ENCODE data around the gene KANK3.
"Not testable (repeated sequence)": the region's sequence is repeated elsewhere in the genome, so short reads cannot be mapped to it uniquely, and the experiment has no call there.

KANK3 gene

GRCh38 chr19:8342684-8343482 lies at the start of gene KANK3:
Gene KANK3, minus strand, starts transcription at chr19:8343262. Its CDS starts 5,434 bp downstream, at chr19:8337828.
- Mint-ChIP-seq H3K4me1 (peaks cover 10 to 24% of the 10 kb centered on the region in 2 donors), H3K9me3 (no peaks in the 10 kb centered on the region), H3K27me3 (peaks cover 25 to 61% of the 10 kb centered on the region in 2 donors), H3K36me3 (no peaks in the 10 kb centered on the region), H3K4me3 (peak within 1 kb of the TSS; percentile 77 to 84), H3K27ac (peak within 1 kb of the TSS; percentile 31)
- DNase-seq (peak; percentile 88), ATAC-seq (replicated peaks) (peak; percentile 100)

DNA sequence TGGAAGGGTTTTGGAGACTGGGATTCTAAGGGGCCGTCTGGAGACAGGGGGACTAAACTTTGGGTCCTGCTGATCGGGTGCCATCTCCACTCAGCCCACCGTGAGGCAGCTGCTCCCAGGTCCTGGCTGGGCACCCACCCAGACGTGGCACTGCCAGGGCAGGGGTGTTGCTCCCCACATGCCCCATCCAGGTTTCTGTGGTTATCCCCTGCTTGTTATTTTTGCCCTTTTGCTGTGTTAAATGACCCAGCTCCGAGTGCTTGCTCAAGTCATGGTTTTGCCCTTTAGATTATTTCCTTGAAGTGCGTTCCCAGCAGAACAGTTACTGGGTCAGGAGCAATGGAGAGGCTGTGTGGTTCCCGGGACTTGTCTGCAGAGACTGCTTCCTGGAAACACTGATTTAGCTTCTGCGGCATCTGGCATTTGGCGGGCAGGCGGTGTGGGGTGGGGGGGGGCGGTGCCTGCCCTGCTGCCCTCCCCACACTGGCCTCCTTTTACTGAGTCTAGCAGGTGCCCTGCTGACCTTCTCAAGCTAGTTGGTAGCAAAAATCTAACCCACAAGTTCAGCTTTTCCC lies 49.0 kb upstream of the KANK3 start:
- DNase-seq = no peak
- no peaks in the 10 kb centered on the region for H3K27me3 Mint-ChIP-seq
- H3K4me1 Mint-ChIP-seq = peaks cover 29 to 58% of the 10 kb centered on the region in 2 donors
- ATAC-seq (replicated peaks) = no peak
- no peaks in the 10 kb centered on the region for H3K9me3 Mint-ChIP-seq
- H3K4me3 Mint-ChIP-seq = peak overlapping the region in 1 of 2 donors; percentile 69
- H3K27ac Mint-ChIP-seq = peak overlapping the region; percentile 65
- peaks cover 9 to 21% of the 10 kb centered on the region in 2 donors for H3K36me3 Mint-ChIP-seq

DNA sequence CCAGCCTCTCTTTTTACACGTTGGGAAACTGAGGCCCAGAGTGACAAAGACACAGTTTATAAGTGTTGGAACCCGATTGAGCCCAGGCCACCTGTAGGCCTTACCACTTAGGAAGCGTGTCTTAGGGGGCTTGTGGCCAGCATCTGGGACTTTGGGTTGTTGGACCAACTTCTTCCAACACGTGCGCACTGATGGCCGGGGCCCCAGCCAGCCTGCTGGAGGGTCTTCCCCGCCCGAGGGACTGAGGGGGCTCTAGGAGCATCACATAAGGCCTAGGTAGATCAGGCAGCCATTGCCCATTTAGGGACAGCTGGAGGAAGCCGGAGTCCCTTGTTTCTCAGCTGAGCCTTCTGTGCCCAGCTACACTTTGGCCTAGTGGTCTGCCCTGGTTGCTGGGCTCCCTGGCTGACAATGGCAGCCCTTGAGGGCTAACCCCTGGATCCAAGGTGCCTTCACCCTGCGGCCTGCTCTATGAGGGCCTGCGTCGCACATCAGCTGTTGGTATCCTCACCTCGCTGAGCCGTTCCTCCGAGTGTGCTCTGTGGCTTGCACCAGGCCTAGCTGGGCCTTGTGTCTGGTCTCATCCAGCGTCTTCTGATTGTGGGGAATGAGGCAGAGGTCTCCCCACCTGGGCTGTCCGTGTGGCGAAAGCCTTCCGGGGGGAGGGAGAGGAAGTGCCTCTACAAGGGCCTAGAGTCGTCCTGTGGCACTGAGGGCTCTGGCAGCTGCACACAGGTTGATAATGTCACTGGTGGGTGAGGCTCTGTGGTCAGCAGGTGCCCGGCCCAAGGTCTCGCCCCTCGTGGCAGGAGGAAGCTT lies 48.3 kb upstream of the KANK3 start:
- H3K36me3 Mint-ChIP-seq = peaks cover 5 to 23% of the 10 kb centered on the region in 2 donors
- H3K27ac Mint-ChIP-seq = peak overlapping the region; percentile 68
- H3K9me3 Mint-ChIP-seq = no peaks in the 10 kb centered on the region
- H3K4me3 Mint-ChIP-seq = peak overlapping the region in 1 of 2 donors; percentile 90
- ATAC-seq (replicated peaks) (no peak), DNase-seq (no peak)
- peaks cover 24 to 51% of the 10 kb centered on the region in 2 donors for H3K4me1 Mint-ChIP-seq
- H3K27me3 Mint-ChIP-seq = no peaks in the 10 kb centered on the region

- H3K4me3 Mint-ChIP-seq = peak overlapping the region; percentile 90 to 94
- H3K27ac Mint-ChIP-seq = peak overlapping the region; percentile 68
- no peaks in the 10 kb centered on the region for H3K27me3 Mint-ChIP-seq
- peaks cover 2 to 19% of the 10 kb centered on the region in 2 donors for H3K36me3 Mint-ChIP-seq
- H3K4me1 Mint-ChIP-seq = peaks cover 20 to 46% of the 10 kb centered on the region in 2 donors
- DNase-seq (peak; percentile 87), ATAC-seq (replicated peaks) (peak; percentile 60 to 68)
- no peaks in the 10 kb centered on the region for H3K9me3 Mint-ChIP-seq
These were observed 47.5 kb upstream of the KANK3 start for GRCh38 chr19:8390617-8390981.

DNA sequence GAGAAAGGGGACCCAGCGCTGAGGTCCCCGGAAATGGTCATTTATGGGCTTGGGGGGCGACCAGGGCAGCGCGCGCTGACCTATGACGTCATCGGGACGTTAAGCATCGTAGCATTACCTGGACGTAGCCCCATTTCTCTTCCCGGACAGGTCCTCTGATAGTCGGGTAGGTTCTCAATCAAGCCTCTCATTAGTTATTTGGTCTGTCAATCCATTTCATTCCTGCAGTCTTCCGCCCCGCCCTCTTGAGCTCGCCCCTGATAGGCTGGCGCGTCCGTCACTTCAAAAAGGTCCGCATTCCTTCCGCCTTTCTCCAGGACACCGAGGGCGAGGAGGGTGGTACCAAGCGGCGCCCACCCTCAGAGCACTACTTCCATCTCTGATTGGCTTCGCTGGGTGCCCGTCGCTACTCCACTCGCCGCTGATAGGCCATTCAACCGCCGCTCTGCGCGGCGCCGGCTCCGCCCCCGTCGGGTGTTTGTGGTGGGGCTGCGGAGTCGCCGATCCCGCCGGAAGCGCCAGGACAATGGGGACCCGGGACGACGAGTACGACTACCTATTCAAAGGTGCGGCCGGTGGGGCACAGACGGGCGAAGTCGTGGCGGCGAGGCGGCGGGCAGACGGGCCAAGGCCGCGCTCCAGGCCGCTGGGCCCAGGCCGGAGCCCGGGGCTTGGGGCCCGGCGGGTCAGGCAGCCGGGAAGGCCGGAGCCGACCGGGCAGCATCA lies 47.0 kb upstream of the KANK3 start, which contains the start of gene RAB11B:
TSS of gene RAB11B (plus strand) at position 470 of the 726 bp plus-strand sequence. CDS start at position 527, 57 bp downstream.
- H3K27ac Mint-ChIP-seq = peak within 1 kb of the TSS; percentile 99
- ATAC-seq (replicated peaks) (peak; percentile 92), DNase-seq (peak; percentile 100)
- no peaks in the 10 kb centered on the region for H3K27me3 Mint-ChIP-seq
- peaks cover 0 to 15% of the 10 kb centered on the region in 2 donors for H3K36me3 Mint-ChIP-seq
- no peaks in the 10 kb centered on the region for H3K9me3 Mint-ChIP-seq
- peak within 1 kb of the TSS; percentile 90 to 94 for H3K4me3 Mint-ChIP-seq
- H3K4me1 Mint-ChIP-seq = peaks cover 20 to 46% of the 10 kb centered on the region in 2 donors

DNA sequence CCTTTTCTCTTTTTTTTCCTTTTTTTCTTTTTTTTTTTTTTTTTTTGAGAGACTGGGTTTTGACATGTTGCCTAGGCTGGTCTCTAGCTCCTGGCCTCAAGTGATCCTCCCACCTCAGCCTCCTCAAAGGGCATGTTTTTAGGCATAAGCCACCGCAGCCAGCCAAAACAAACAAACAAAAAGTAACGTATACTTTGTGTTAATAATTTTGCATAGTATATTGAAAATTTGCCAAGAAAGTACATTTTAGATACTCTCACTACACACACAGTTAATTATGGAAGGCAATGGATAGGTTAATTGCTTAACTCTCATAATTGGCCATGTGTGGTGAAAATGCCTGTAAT lies 45.5 kb upstream of the KANK3 start:
- peaks cover 0 to 15% of the 10 kb centered on the region in 2 donors for H3K36me3 Mint-ChIP-seq
- no peaks in the 10 kb centered on the region for H3K9me3 Mint-ChIP-seq
- H3K27me3 Mint-ChIP-seq = no peaks in the 10 kb centered on the region
- DNase-seq (no peak), ATAC-seq (replicated peaks) (no peak)
- no peak overlapping the region for H3K4me3 Mint-ChIP-seq
- H3K4me1 Mint-ChIP-seq = peaks cover 18 to 41% of the 10 kb centered on the region in 2 donors
- no peak overlapping the region for H3K27ac Mint-ChIP-seq

DNA sequence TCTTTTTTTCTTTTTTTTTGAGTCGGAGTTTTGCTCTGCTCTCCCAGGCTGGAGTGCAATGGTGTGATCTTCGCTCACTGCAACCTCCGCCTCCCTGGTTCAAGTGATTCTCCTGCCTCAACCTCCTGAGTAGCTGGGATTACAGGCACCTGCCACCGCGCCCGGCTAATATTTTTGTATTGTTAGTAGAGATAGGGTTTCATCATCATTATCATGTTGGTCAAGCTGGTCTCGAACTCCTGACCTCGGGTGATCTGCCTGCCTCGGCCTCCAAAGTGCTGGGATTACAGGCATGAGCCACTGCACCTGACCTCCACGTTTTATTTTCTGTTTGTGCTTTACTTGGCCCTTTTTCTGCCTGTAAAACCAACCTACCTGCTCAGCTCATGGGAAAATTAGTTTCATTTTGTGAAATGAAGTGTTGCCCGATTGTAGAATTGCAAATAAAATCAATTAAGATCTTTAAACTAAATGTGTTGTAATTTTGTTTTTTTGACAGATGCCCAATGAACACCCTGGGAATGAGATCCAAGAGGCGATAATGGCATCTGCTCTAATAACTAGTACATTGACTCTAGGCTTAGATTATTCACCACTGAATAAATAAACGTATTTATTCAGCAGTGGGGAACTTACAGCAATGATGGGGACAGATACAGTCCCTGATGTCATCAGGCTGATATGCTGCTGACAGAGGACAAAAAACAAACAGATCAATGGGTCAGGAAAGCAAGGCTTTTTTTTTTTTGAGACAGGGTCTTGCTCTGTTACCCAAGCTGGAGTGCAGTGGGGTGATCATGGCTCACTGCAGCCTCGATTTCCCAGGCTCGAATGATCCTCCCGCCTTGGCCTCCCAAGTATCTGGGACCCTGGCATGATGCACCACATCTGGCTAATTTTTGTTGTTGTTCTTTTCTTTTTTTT lies 44.9 kb upstream of the KANK3 start:
- peak overlapping the region; percentile 47 for H3K27ac Mint-ChIP-seq
- no peak overlapping the region for H3K4me3 Mint-ChIP-seq
- DNase-seq = no peak

DNA sequence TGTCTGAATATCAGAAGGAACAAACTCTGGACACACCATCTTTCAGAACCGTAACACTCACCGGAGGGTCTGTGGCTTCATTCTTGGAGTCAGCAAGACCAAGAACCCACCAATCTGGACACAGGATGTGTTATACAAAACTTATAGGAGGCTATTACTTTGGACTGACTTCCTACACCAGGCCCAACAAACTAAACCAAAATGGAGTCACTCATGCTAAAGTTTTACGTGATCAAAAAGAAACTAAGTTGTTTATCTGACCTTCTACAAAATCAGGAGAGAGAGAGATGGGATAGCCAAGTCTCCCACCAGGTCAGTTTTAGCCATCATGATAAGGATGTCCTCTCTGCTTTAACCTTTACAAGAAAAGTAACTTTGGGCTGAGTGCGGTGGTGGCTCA lies 43.9 kb upstream of the KANK3 start:
- Mint-ChIP-seq H3K4me3 (no peak overlapping the region), H3K4me1 (peaks cover 10 to 26% of the 10 kb centered on the region in 2 donors), H3K9me3 (no peaks in the 10 kb centered on the region), H3K36me3 (peaks cover 0 to 11% of the 10 kb centered on the region in 2 donors), H3K27me3 (no peaks in the 10 kb centered on the region), H3K27ac (no peak overlapping the region)
- ATAC-seq (replicated peaks) (no peak), DNase-seq (no peak)

More for the DNA sequence above, 44.9 kb upstream of the KANK3 start:
- H3K4me1 Mint-ChIP-seq = peaks cover 14 to 34% of the 10 kb centered on the region in 2 donors
- peaks cover 0 to 12% of the 10 kb centered on the region in 2 donors for H3K36me3 Mint-ChIP-seq
- H3K9me3 Mint-ChIP-seq = no peaks in the 10 kb centered on the region
- no peaks in the 10 kb centered on the region for H3K27me3 Mint-ChIP-seq
- ATAC-seq (replicated peaks) = no peak

DNA sequence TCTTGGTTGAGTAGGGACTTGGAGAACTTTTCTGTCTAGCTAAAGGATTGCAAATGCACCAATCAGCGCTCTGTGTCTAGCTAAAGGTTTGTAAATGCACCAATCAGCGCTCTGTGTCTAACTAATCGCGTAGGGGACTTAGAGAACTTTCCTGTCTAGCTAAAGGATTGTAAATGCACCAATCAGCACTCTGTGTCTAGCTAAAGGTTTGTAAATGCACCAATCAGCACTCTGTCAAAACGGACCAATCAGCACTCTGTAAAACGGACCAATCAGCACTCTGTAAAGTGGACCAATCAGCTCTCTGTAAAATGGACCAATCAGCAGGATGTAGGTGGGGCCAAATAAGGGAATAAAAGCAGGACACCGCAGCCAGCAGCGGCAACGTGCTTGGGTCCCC lies 43.4 kb upstream of the KANK3 start:
- Mint-ChIP-seq H3K4me1 (peaks cover 5 to 20% of the 10 kb centered on the region in 2 donors), H3K36me3 (peaks cover 0 to 11% of the 10 kb centered on the region in 2 donors)
- not testable (repeated sequence) for H3K27ac Mint-ChIP-seq; DNase-seq; ATAC-seq (replicated peaks); H3K9me3 Mint-ChIP-seq; H3K27me3 Mint-ChIP-seq; H3K4me3 Mint-ChIP-seq

GRCh38 chr19:8385566-8385965 lies 42.5 kb upstream of the KANK3 start:
- H3K9me3 Mint-ChIP-seq; H3K27ac Mint-ChIP-seq; ATAC-seq (replicated peaks); DNase-seq; H3K4me3 Mint-ChIP-seq; H3K27me3 Mint-ChIP-seq: not testable (repeated sequence)
- H3K4me1 Mint-ChIP-seq = peaks cover 3 to 12% of the 10 kb centered on the region in 2 donors
- peaks cover 0 to 15% of the 10 kb centered on the region in 2 donors for H3K36me3 Mint-ChIP-seq

GRCh38 chr19:8385103-8385502 lies 42.0 kb upstream of the KANK3 start:
- Mint-ChIP-seq H3K36me3 (peaks cover 0 to 20% of the 10 kb centered on the region in 2 donors), H3K4me1 (peaks cover 3 to 11% of the 10 kb centered on the region in 2 donors)
- not testable (repeated sequence) for H3K27ac Mint-ChIP-seq; H3K9me3 Mint-ChIP-seq; ATAC-seq (replicated peaks); H3K4me3 Mint-ChIP-seq; H3K27me3 Mint-ChIP-seq; DNase-seq

DNA sequence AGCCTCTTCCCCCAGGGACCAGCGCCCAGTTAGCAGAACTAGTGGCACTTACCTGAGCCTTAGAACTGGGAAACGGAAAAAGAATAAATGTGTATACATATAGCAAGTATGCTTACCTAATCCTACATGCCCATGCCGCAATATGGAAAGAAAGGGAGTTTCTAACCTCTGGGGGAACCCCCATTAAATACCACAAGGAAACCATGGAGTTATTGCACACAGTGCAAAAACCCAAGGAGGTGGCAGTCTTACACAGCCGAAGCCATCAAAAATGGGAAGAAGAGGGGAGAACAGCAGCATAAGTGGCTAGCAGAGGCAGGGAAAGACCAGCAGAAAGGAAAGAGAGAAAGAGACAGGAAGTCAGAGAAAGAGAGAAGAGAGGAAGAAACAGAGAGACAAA lies 41.5 kb upstream of the KANK3 start:
- not testable (repeated sequence) for H3K27me3 Mint-ChIP-seq; H3K4me3 Mint-ChIP-seq; H3K4me1 Mint-ChIP-seq; DNase-seq; H3K27ac Mint-ChIP-seq; ATAC-seq (replicated peaks); H3K9me3 Mint-ChIP-seq
- H3K36me3 Mint-ChIP-seq = peaks cover 2 to 22% of the 10 kb centered on the region in 2 donors
